HPDE6-E6E7 (cell line): Measurements from ENCODE around the gene PDCD6IP.

ENCODE experiments used
- DNase-seq: peaks from one replicate; pipeline ENCODE4 v3.0.0; 2011; ENCODE audit warnings: missing footprints; ENCODE audit errors: extremely low spot score

Gene PDCD6IP

GRCh38 chr3:33892655-33893054 is 94.2 kb downstream of the PDCD6IP start:
- DNase-seq = no peak

- DNase-seq = no peak
These were observed 97.2 kb downstream of the PDCD6IP start for GRCh38 chr3:33895658-33896057.

- DNase-seq = no peak
These were observed 98.9 kb downstream of the PDCD6IP start for GRCh38 chr3:33897306-33897705.

GRCh38 chr3:33898901-33899300 is 100.5 kb downstream of the PDCD6IP start:
- no peak for DNase-seq

GRCh38 chr3:33900440-33900808 is 102.0 kb downstream of the PDCD6IP start:
- DNase-seq = no peak

- no peak for DNase-seq
These were observed 102.5 kb downstream of the PDCD6IP start for GRCh38 chr3:33900809-33901505.

- DNase-seq = no peak
These were observed 103.6 kb downstream of the PDCD6IP start for GRCh38 chr3:33901862-33902563.

- no peak for DNase-seq
These were observed 106.3 kb downstream of the PDCD6IP start for GRCh38 chr3:33904730-33905129.

GRCh38 chr3:33908250-33908851 is 109.9 kb downstream of the PDCD6IP start:
- DNase-seq = no peak

- no peak for DNase-seq
These were observed 111.1 kb downstream of the PDCD6IP start for GRCh38 chr3:33909547-33909946.

GRCh38 chr3:33910031-33910430 is 111.6 kb downstream of the PDCD6IP start:
- DNase-seq = no peak

- DNase-seq = no peak
These were observed 113.3 kb downstream of the PDCD6IP start for GRCh38 chr3:33911525-33912322.

GRCh38 chr3:33914212-33914611 is 115.8 kb downstream of the PDCD6IP start:
- no peak for DNase-seq

GRCh38 chr3:33914731-33915379 is 116.4 kb downstream of the PDCD6IP start:
- DNase-seq = no peak

- DNase-seq = no peak
These were observed 117.5 kb downstream of the PDCD6IP start for GRCh38 chr3:33915796-33916546.

- no peak for DNase-seq
These were observed 119.8 kb downstream of the PDCD6IP start for GRCh38 chr3:33918126-33918756.
